Muscle layer of colon (tissue), 2 donors: ENCODE results near the gene VIPR2.
"Not testable (repeated sequence)": the region's sequence is repeated elsewhere in the genome, so short reads cannot be mapped to it uniquely, and the experiment has no call there.

Source experiments
- H3K27ac ChIP-seq: one replicate; pipeline ENCODE4 v1.7.0; 2013; ENCODE audit warnings: low read depth, mild to moderate bottlenecking, low read length, moderate library complexity
- H3K27me3 ChIP-seq, 2 donors: one replicate each; pipeline ENCODE4 v1.7.0; 2013; ENCODE audit warnings: low read length in 2 of 2, mild to moderate bottlenecking in 2 of 2; ENCODE audit not compliant: insufficient read depth in 2 of 2, control insufficient read depth in 1 of 2
- H3K36me3 ChIP-seq: one replicate; pipeline ENCODE4 v1.7.0; 2013; ENCODE audit warnings: mild to moderate bottlenecking, low read length; ENCODE audit not compliant: insufficient read depth
- H3K4me1 ChIP-seq: one replicate; pipeline ENCODE4 v1.7.0; 2013; ENCODE audit warnings: mild to moderate bottlenecking, low read length; ENCODE audit not compliant: insufficient read depth
- H3K4me3 ChIP-seq, 2 donors: one replicate each; pipeline ENCODE4 v1.7.0; 2013; ENCODE audit warnings: low read length in 2 of 2, low read depth in 1 of 2, mild to moderate bottlenecking in 1 of 2, moderate library complexity in 1 of 2
- H3K9ac ChIP-seq: one replicate; pipeline ENCODE4 v1.7.0; 2013; ENCODE audit warnings: low read length
- H3K9me3 ChIP-seq: one replicate; pipeline ENCODE4 v1.7.0; 2013; ENCODE audit warnings: mild to moderate bottlenecking, low read length
- donor health status: abdominal sarcoma.
- donor health status: Adenocarcinoma of cecum.

VIPR2 gene

DNA sequence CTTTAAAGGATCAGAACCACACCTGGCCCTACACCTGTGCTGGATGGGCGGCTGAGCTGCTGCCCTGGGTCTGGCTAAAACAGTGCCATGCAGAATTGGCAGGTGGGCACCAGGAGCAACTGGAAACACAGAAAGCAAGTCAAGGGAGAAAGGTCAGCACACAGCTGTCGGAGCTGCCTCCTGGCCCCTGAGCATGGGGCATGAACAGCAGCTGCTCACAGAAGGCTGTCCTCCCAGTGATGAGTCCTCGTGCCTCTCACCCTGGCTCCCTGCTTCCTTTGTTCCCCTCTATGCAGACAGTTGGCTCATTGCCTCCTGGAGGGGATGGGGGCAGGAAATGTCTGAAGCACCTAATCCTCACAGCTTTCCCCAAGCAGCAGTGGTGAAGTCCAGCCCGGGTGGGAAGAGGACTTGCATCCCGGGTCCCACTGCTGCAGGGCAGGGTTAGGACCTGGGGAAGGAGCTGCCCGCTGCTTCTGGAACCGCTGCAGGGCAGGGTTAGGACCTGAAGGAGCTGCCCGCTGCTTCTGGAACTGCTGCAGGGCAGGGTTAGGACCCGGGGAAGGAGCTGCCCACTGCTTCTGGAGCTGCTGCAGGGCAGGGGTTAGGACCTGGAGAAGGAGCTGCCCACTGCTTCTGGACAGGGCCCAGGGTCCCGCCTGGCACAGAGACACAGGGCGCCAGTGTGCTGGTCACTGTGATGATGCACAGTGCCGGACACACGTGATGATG is 37.3 kb downstream of the VIPR2 start:
- H3K9me3 ChIP-seq: no peaks in the 10 kb centered on the region
- peaks cover 0 to 12% of the 10 kb centered on the region in 2 donors for H3K27me3 ChIP-seq
- no peak overlapping the region for H3K9ac ChIP-seq
- H3K27ac ChIP-seq: no peak overlapping the region
- no peak overlapping the region for H3K4me3 ChIP-seq
- no peaks in the 10 kb centered on the region for H3K4me1 ChIP-seq
- H3K36me3 ChIP-seq: no peaks in the 10 kb centered on the region

DNA sequence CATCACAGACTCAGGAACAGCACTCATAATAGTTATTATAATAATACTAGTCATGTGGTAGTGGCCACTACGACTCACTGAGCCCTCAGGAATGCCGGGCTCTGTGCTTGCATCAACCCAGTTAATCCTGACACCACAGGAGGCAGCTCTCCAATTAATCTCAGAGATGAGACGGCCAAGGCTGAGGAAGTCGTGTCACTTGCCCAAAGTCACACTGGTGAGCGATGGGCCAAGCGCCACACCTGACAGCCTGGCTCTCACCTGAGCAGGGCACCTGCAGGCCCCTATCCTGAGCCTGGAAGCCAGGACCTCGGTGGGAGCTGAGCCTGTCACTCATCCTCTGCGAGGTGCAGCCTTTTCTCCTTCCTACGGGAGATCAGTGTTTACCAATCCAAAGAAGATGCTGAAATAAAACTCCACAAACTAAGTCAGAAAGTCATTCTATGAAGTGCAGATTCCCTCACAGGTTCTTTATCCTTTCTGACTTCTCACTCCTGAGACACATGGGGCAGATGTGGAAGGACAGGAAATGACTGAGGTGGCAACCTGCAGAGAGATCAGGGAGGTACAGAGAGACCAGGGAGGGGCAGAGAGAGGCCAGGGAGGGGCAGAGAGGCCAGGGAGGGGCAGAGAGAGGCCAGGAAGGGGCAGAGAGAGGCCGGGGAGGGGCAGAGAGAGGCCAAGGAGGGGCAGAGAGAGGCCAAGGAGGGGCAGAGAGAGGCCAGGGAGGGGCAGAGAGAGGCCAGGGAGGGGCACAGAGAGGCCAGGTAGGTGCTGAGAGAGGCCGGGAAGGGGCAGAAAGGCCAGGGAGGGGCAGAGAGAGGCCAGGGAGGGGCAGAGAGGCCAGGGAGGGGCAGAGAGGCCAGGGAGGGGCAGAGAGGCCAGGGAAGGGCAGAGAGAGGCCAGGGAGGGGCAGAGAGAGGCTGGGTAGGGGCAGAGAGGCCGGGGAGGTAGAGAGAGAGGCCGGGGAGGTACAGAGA is 38.5 kb downstream of the VIPR2 start:
- Histone ChIP-seq H3K27me3 (peaks cover 0 to 9% of the 10 kb centered on the region in 2 donors), H3K27ac (no peak overlapping the region), H3K4me3 (no peak overlapping the region), H3K9me3 (no peaks in the 10 kb centered on the region), H3K4me1 (no peaks in the 10 kb centered on the region), H3K36me3 (no peaks in the 10 kb centered on the region), H3K9ac (no peak overlapping the region)

DNA sequence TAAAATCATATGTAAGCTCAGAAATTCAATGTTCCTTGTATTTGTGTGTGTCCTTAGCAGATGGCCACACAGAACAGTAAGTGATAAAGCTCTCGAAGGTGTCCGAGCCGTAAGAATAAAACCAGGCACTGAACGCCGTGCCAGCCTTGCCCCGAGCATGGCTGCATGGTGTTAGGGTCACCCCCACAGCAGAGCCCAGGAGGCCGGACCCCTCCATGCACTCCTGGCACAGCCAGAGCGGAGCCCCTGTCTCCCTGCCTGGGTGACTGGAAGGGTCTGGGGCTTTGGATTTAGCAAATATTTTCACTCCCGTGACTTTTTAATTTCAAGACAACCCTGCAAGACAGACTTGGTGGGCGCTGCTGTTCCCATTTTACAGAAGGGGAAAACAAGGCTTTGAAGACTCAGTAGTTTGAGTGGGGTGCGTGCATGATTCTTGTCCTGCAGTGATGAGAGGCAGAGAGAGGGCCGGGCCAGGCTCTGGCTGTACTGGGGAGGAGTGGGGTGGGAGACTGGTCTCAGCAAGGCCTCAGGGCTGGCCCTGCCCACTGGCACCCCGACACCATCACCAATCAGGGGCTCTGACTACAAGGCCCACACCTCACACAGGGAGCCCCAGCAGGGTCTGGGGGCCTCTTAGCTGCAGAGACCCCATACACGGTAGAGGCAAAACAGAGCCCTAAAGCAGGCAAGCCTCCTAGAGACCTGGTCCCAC is 39.4 kb downstream of the VIPR2 start:
- no peak overlapping the region for H3K9ac ChIP-seq
- no peak overlapping the region for H3K27ac ChIP-seq
- H3K9me3 ChIP-seq: no peaks in the 10 kb centered on the region
- no peak overlapping the region for H3K4me3 ChIP-seq
- no peaks in the 10 kb centered on the region for H3K36me3 ChIP-seq
- no peaks in the 10 kb centered on the region for H3K4me1 ChIP-seq
- peaks cover 0 to 9% of the 10 kb centered on the region in 2 donors for H3K27me3 ChIP-seq

DNA sequence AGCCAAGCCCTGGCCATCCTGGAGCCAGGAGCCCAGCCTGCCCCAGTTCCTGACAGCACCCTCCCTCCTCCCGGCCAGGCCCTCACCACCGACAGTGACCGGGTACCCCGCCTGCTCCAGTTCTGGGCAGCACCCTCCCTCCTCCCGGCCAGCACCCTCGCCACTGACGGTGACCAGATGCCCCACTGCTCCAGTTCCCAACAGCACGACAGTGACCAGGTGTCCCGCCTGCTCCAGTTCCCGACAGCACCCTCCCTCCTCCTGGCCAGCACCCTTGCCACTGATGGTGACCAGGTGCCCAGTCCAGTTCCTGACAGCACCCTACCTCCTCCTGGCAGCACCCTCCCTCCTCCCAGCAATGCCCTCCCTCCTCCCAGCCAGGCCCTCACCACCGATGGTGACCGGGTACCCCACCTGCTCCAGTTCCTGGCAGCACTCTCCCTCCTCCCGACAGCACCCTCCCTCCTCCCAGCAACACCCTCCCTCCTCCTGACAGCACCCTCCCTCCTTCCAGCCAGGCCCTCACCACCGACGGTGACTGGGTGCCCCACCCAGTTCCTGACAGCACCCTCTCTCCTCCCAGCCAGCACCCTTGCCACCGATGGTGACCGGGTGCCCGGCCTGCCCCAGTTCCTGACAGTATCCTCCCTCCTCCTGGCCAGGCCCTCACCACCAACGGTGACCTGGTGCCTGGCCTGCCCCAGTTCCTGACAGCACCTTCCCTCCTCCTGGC is 40.3 kb downstream of the VIPR2 start:
- no peak overlapping the region for H3K27ac ChIP-seq
- no peak overlapping the region for H3K9ac ChIP-seq
- H3K27me3 ChIP-seq: peaks cover 0 to 6% of the 10 kb centered on the region in 2 donors
- H3K36me3 ChIP-seq: no peaks in the 10 kb centered on the region
- H3K4me3 ChIP-seq: no peak overlapping the region
- peaks cover 4% of the 10 kb centered on the region for H3K4me1 ChIP-seq
- H3K9me3 ChIP-seq: no peaks in the 10 kb centered on the region

DNA sequence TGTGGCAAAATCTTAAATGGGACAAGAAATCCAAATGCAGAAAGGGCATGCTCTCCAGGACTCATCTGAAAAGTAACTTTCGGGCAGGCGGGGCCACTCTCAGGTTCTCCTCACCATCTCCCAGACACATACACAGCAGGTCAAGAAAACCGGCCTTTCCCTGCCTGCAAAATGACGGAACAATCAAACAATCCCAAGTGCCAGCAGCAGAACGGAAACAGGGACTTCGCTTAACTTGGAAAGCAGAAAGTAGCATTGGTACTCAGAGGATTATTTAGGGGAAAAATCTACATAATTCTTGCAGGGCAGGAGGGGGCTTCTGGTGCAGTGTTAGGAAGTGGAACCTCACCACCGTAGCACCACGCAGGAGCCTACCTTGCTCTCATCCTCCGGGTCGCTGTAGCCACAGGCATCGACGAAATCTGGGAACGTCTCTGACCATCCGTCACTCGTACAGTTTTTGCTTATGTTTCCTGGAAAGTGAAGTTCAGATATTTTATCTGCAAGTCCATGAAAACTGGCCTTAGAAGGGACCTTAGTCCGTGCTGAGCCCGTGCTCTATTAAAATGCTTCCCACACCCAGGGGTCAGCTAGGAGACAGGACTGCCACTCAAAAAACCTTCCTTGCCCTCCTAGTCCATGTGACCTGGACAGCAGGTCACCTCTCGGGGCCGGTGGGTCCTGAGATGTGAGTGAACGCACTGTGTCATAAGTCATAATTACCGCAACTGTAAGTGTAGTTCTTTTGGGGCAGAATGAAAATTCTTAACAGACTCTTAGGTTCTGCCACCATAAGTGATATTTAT is 41.1 kb downstream of the VIPR2 start:
- Histone ChIP-seq H3K27ac (no peak overlapping the region), H3K4me1 (peaks cover 12% of the 10 kb centered on the region), H3K4me3 (no peak overlapping the region), H3K36me3 (no peaks in the 10 kb centered on the region), H3K27me3 (peaks cover 0 to 5% of the 10 kb centered on the region in 2 donors), H3K9ac (no peak overlapping the region), H3K9me3 (no peaks in the 10 kb centered on the region)

DNA sequence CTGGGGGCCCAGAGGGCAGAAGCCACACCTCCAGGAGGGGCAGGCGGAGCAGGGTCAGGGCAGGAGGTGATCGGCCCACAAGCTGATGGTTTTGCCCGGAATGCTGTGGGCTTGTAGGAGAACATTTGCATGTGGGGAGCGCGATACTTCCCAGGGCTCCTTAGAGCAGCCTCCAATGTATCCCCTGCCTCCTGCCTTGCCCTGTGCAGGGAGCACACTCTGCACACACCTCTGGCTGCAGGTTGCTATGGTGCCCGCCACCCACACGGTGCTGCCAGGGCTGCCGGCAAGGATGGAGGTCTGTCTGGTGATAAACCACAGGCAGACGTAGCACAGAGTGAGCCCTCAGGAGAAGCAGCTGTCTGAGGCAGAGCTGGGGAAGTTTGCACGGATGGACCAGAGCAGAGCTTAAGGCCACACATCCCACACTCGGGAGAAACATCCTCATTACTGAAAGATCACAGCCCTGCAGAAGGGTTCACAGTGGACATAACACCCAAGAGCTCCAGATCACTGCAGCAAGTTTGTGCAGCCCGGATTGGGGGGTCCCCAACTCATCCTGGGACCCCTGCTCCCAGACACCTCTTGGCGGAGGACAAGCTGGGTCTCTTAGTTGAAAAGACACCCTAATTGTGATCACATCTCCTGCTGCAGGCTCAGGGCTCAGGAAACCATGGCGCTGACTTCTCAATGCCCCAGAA is 41.8 kb downstream of the VIPR2 start:
- Histone ChIP-seq H3K4me1 (peaks cover 16% of the 10 kb centered on the region), H3K36me3 (no peaks in the 10 kb centered on the region), H3K27me3 (peaks cover 0 to 5% of the 10 kb centered on the region in 2 donors), H3K4me3 (no peak overlapping the region), H3K27ac (no peak overlapping the region), H3K9me3 (no peaks in the 10 kb centered on the region), H3K9ac (no peak overlapping the region)

DNA sequence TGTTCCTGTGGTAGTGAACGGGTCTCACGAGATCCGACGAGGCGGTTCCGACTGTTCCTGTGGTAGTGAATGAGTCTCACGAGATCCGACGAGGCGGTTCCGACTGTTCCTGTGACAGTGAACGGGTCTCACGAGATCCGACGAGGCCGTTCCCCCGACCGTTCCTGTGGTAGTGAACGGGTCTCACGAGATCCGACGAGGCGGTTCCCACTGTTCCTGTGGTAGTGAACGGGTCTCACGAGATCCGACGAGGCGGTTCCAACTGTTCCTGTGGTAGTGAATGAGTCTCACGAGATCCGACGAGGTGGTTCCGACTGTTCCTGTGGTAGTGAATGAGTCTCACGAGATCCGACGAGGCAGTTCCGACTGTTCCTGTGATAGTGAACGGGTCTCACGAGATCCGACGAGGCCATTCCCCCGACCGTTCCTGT is 43.0 kb downstream of the VIPR2 start:
- not testable (repeated sequence) for H3K36me3 ChIP-seq, H3K9me3 ChIP-seq, H3K27me3 ChIP-seq, H3K27ac ChIP-seq, H3K9ac ChIP-seq, H3K4me3 ChIP-seq
- H3K4me1 ChIP-seq: peaks cover 24% of the 10 kb centered on the region

DNA sequence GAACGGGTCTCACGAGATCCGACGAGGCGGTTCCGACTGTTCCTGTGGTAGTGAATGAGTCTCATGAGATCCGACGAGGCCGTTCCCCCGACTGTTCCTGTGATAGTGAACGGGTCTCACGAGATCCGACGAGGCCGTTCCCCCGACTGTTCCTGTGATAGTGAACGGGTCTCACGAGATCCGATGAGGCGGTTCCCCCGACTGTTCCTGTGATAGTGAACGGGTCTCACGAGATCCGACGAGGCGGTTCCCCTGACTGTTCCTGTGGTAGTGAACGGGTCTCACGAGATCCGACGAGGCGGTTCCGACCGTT is 43.6 kb downstream of the VIPR2 start:
- H3K4me3 ChIP-seq, H3K27ac ChIP-seq, H3K9me3 ChIP-seq, H3K36me3 ChIP-seq, H3K27me3 ChIP-seq, H3K9ac ChIP-seq: not testable (repeated sequence)
- H3K4me1 ChIP-seq: peaks cover 25% of the 10 kb centered on the region

DNA sequence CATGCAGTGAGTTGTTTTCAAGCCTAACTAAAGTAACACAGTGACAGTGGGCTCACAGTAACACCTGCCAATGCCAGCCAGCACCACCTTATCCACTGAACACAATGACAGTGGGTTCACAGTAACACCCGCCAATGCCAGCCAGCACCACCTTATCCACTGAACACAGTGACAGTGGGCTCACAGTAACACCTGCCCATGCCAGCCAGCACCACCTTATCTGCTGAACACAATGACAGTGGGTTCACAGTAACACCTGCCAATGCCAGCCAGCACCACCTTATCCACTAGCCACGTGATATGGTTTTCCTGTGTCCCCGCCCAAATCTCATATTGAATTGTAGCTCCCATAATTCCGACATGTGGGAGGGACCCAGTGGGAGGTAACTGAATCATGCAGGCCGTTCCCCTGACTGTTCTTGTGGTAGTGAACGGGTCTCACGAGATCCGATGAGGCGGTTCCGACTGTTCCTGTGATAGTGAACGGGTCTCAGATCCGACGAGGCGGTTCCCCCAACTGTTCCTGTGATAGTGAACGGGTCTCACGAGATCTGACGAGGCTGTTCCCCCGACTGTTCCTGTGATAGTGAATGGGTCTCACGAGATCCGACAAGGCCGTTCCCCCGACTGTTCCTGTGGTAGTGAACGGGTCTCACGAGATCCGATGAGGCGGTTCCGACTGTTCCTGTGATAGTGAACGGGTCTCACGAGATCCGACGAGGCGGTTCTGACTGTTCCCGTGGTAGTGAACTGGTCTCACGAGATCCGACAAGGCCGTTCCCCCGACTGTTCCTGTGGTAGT is 44.2 kb downstream of the VIPR2 start:
- not testable (repeated sequence) for H3K9ac ChIP-seq, H3K9me3 ChIP-seq, H3K4me3 ChIP-seq, H3K36me3 ChIP-seq, H3K27me3 ChIP-seq, H3K27ac ChIP-seq
- peaks cover 25% of the 10 kb centered on the region for H3K4me1 ChIP-seq
